ENCODE results near the gene ATF7IP2.
A peak's percentile ranks its signal among the peaks of the same experiment; 100 is the strongest.
"Not testable (repeated sequence)": the region's sequence is repeated elsewhere in the genome, so short reads cannot be mapped to it uniquely, and the experiment has no call there.

Gene ATF7IP2

GRCh38 chr16:10385725-10386516, at the start of gene ATF7IP2:
Gene ATF7IP2 (plus strand): TSS chr16:10386061. CDS start chr16:10430621, 44,560 bp downstream.
- no peak for TF ChIP-seq CTCF (IDR thresholded peaks at IDR 0.05; ENCODE audit: low read depth, low read length)
- DNase-seq (ENCODE audit: extremely low read depth, low read depth) = peak; percentile 20

- no peak for TF ChIP-seq CTCF (IDR thresholded peaks at IDR 0.05; ENCODE audit: low read depth, low read length)
- no peak for DNase-seq (ENCODE audit: extremely low read depth, low read depth)
Observed at GRCh38 chr16:10338426-10338825, 47.4 kb upstream of the ATF7IP2 start.

GRCh38 chr16:10339777-10340732, 45.8 kb upstream of the ATF7IP2 start:
- no peak for DNase-seq (ENCODE audit: extremely low read depth, low read depth)
- TF ChIP-seq CTCF (IDR thresholded peaks at IDR 0.05; ENCODE audit: low read depth, low read length) = no peak

- no peak for TF ChIP-seq CTCF (IDR thresholded peaks at IDR 0.05; ENCODE audit: low read depth, low read length)
- no peak for DNase-seq (ENCODE audit: extremely low read depth, low read depth)
Observed at GRCh38 chr16:10343124-10343760, 42.6 kb upstream of the ATF7IP2 start.

GRCh38 chr16:10344699-10345098, 41.2 kb upstream of the ATF7IP2 start:
- not testable (repeated sequence) for DNase-seq (ENCODE audit: extremely low read depth, low read depth)

- TF ChIP-seq CTCF (IDR thresholded peaks at IDR 0.05; ENCODE audit: low read depth, low read length) = no peak
- DNase-seq (ENCODE audit: extremely low read depth, low read depth) = no peak
Observed at GRCh38 chr16:10345629-10346028, 40.2 kb upstream of the ATF7IP2 start.

GRCh38 chr16:10349851-10350250, 36.0 kb upstream of the ATF7IP2 start:
- TF ChIP-seq CTCF (IDR thresholded peaks at IDR 0.05; ENCODE audit: low read depth, low read length) = no peak
- no peak for DNase-seq (ENCODE audit: extremely low read depth, low read depth)
